Heart left ventricle (tissue), 13 donors: ENCODE results near the gene BPHL.

Experiments
- POLR2A ChIP-seq, 2 donors: fragments of 450-650 bp; IDR thresholded peaks; one replicate each; pipeline ENCODE4 v1.6.1; 2017; ENCODE audit warnings: antibody characterized with exemption in 2 of 2, mild to moderate bottlenecking in 2 of 2, moderate library complexity in 2 of 2
- TF ChIP-seq, protein P1 (sequence below), 12 donors: fragments of 200-600 bp; sonication (generic) in 4 of 12; IDR thresholded peaks; one replicate each; pipeline versions ENCODE4 v1.5.0 to v1.8.0; 2018 to 2022; ENCODE audit warnings: antibody characterized with exemption in 12 of 12, mild to moderate bottlenecking in 5 of 12
- donor health status: ischemic (EF 13 %, LVEDD 7.1; RV severe dilation, severe dysfunction).
- donor health status: DM: no; HTN: yes; CAD: no.
- donor health status: DM: no; HTN: no; CAD: no.
- donor health status: ischemic (EF 25% LVEDD 6.9; RV normal size, moderate dysfunction).
- donor health status: ischemic (EF 25% LVEDD 5.7; RV mildly dilated, moderate dysfunction).
- donor health status: ischemic (EF 35%, LVEDD 5.7; RV mildly dilated, moderate dysfunction).
- donor health status: nonischemic (EF 11% LVEDD 7.7; RV severe dilation, severe dysfunction).
- donor health status: DM: yes; HTN: yes; CAD: no.
- donor health status: PGD.
- donor health status: ischemic (EF 29% LVEDD 5.4; RV normal size, mild dysfunction).
- donor health status: nonischemic (EF 23%, LVEDD 6.1; RV moderate dilation, normal function).

DNA sequence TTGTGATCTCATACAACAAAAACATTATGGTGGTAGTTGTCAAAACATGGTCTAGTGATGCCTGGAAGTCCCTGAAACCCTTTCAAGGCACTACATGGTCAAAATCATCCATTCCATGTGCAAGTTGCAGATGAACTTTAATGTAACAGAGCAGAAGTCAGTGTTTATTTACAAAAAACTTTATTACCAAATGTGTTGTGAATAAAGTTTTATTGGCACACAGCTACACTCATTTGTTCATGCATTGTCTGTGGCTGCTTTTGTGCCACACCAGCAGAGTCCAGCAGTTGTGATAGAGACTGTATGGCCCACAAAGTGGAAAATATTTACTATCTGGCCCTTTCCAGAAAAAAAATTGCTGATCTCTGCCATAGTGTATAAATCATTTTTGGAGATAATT lies 82.2 kb downstream of the BPHL start:
- TF ChIP-seq, protein P1, sequence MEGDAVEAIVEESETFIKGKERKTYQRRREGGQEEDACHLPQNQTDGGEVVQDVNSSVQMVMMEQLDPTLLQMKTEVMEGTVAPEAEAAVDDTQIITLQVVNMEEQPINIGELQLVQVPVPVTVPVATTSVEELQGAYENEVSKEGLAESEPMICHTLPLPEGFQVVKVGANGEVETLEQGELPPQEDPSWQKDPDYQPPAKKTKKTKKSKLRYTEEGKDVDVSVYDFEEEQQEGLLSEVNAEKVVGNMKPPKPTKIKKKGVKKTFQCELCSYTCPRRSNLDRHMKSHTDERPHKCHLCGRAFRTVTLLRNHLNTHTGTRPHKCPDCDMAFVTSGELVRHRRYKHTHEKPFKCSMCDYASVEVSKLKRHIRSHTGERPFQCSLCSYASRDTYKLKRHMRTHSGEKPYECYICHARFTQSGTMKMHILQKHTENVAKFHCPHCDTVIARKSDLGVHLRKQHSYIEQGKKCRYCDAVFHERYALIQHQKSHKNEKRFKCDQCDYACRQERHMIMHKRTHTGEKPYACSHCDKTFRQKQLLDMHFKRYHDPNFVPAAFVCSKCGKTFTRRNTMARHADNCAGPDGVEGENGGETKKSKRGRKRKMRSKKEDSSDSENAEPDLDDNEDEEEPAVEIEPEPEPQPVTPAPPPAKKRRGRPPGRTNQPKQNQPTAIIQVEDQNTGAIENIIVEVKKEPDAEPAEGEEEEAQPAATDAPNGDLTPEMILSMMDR (IDR thresholded peaks at IDR 0.05): no peak
- TF ChIP-seq POLR2A (IDR thresholded peaks at IDR 0.05): no peak
